ENCODE results near the gene MDGA2. TPM values are rescaled to one million over a fixed set of nuclear protein-coding genes. Genes with fewer than 3 reads are reported as not detected.

Gene MDGA2
- total and polyA plus RNA-seq, 2 of the 8 experiments (the other 6 are each of a cell fraction or from before 2014, with no cell fraction given): 0.11 to 0.69 TPM

GRCh38 chr14:47425302-47425701 lies 250.1 kb downstream of the MDGA2 start:
- H3K27me3 ChIP-seq (replicated peaks in 1 of 4; ENCODE audit: control insufficient read depth in 3 of 4, extremely low read depth in 1 of 4, insufficient read depth in 3 of 4, low read length in 3 of 4): no peaks in the 10 kb centered on the region
- H2BK20ac ChIP-seq (ENCODE audit: low read length): no peak overlapping the region
- H3K4me3 ChIP-seq (ENCODE audit: extremely low read depth in 1 of 4, insufficient read depth in 2 of 4, low read depth in 3 of 4, low read length in 4 of 4): no peak overlapping the region
- H2BK5ac ChIP-seq (ENCODE audit: low read depth, low read length): no peak overlapping the region
- no peak overlapping the region for H3K9ac ChIP-seq (replicated peaks in 1 of 4; ENCODE audit: extremely low read depth in 1 of 4, low read depth in 3 of 4, low read length in 3 of 4)
- WGBS, 2 experiments (ENCODE audit: extremely low coverage in 1 of 2, insufficient coverage in 1 of 2, insufficient read length in 1 of 2, insufficient replicate concordance in 2 of 2, low coverage in 1 of 2, low lambda C conversion rate in 2 of 2, missing lambda C conversion rate in 1 of 2): 91% methylated on average over 4 of the region's 4 CpGs; no CpG with 5 or more reads in 1 of the 2 experiments
- FAIRE-seq: no peak
- H2BK15ac ChIP-seq (ENCODE audit: low read length): no peak overlapping the region
- no peaks in the 10 kb centered on the region for H3K79me2 ChIP-seq (ENCODE audit: control insufficient read depth in 1 of 2, insufficient read depth in 2 of 2, low read length in 2 of 2)
- POLR2A ChIA-PET (ENCODE audit: partially characterized antibody): no interaction called here
- no peak overlapping the region for H2AFZ ChIP-seq (ENCODE audit: low read length)
- H3K4me2 ChIP-seq (ENCODE audit: insufficient read depth in 1 of 2, low read depth in 2 of 2, low read length in 2 of 2): no peak overlapping the region
- H3K79me1 ChIP-seq (ENCODE audit: low read depth, low read length): no peaks in the 10 kb centered on the region
- no peak overlapping the region for H2BK120ac ChIP-seq (replicated peaks; ENCODE audit: low read depth, low read length)
- no peak for DNase-seq (ENCODE audit: low read depth in 1 of 2, low spot score in 2 of 2)
- no peaks in the 10 kb centered on the region for H3K23me2 ChIP-seq (ENCODE audit: low read depth, low read length)
- H4K5ac ChIP-seq (ENCODE audit: insufficient read length, low read depth, low read length): no peak overlapping the region
- no peak overlapping the region for H3K4ac ChIP-seq (replicated peaks; ENCODE audit: insufficient read length, low read depth, low read length)
- no peaks in the 10 kb centered on the region for H3K9me3 ChIP-seq (ENCODE audit: insufficient read depth in 2 of 2, low read depth in 1 of 2, low read length in 1 of 2)
- no peak overlapping the region for H3K18ac ChIP-seq (ENCODE audit: extremely low read depth, low read length)
- no peak overlapping the region for H2AK5ac ChIP-seq (ENCODE audit: low read depth, low read length)
- no peak overlapping the region for H3K27ac ChIP-seq (ENCODE audit: low read depth, low read length)
- no peak overlapping the region for H2BK12ac ChIP-seq (ENCODE audit: low read depth, low read length)
- H4K8ac ChIP-seq (ENCODE audit: extremely low read depth, insufficient read depth, low read length): no peak overlapping the region
- H4K20me1 ChIP-seq (replicated peaks in 1 of 2; ENCODE audit: control insufficient read depth in 1 of 2, insufficient read depth in 2 of 2, low read length in 2 of 2): no peaks in the 10 kb centered on the region
- H4K91ac ChIP-seq (replicated peaks; ENCODE audit: insufficient read length, low read length): no peak overlapping the region
- no peaks in the 10 kb centered on the region for H3K36me3 ChIP-seq (ENCODE audit: control insufficient read depth in 2 of 4, insufficient read depth in 4 of 4, low read length in 3 of 4)
- no peak overlapping the region for H3K56ac ChIP-seq (replicated peaks; ENCODE audit: insufficient read length, low read depth, low read length)
- CTCF ChIA-PET (ENCODE audit: partially characterized antibody): interaction anchor here (0.6 kb wide), 1 partner anchor 796 kb away, joined by 3 read pairs; no protein-coding TSS in a partner anchor
- peaks cover 0 to 5% (median 0%) of the 10 kb centered on the region in 4 experiments; a peak in 1 of 7 replicates for H3K4me1 ChIP-seq (replicated peaks in 1 of 4; ENCODE audit: control insufficient read depth in 3 of 4, insufficient read depth in 4 of 4, low read length in 3 of 4)
- no peak overlapping the region for H3K14ac ChIP-seq (ENCODE audit: insufficient read length)
- no peak overlapping the region for H3K23ac ChIP-seq (ENCODE audit: insufficient read length)
- TF ChIP-seq NANOG (IDR thresholded peaks at IDR 0.05; ENCODE audit: insufficient read depth, low read depth, low read length, poor library complexity, severe bottlenecking) (no peak), SP1 (IDR thresholded peaks at IDR 0.05; ENCODE audit: low read depth, low read length) (no peak), POLR2AphosphoS5 (IDR thresholded peaks at IDR 0.05; ENCODE audit: low read depth, low read length) (no peak), HDAC2 (IDR thresholded peaks at IDR 0.05; ENCODE audit: borderline replicate concordance in 1 of 2, low read depth in 2 of 2, low read length in 2 of 2) (no peak), KDM1A (IDR thresholded peaks at IDR 0.05; ENCODE audit: borderline replicate concordance, low read length) (no peak), JUND (IDR thresholded peaks at IDR 0.05; ENCODE audit: low read length) (no peak)

All from H1 (cell line).